GM10847 (cell line): Measurements from ENCODE around the gene CHST15.

Experiments
- POLR2A ChIP-seq: IDR thresholded peaks from 2 replicates; pipeline ENCODE4 v1.6.1; 2011; ENCODE audit not compliant: insufficient read length; ENCODE audit errors: extremely low read depth

The CHST15 gene

GRCh38 chr10:123995082-123995460 lies 98.3 kb downstream of the CHST15 start:
- no peak for TF ChIP-seq POLR2A

GRCh38 chr10:123994417-123995081 lies 98.8 kb downstream of the CHST15 start:
- no peak for TF ChIP-seq POLR2A

- TF ChIP-seq POLR2A: no peak
Observed at GRCh38 chr10:123993534-123994416, 99.6 kb downstream of the CHST15 start.

GRCh38 chr10:123991611-123992570 lies 101.5 kb downstream of the CHST15 start:
- no peak for TF ChIP-seq POLR2A

GRCh38 chr10:123990889-123991288 lies 102.5 kb downstream of the CHST15 start:
- no peak for TF ChIP-seq POLR2A

- TF ChIP-seq POLR2A: no peak
Observed at GRCh38 chr10:123988694-123989093, 104.7 kb downstream of the CHST15 start.

- TF ChIP-seq POLR2A: no peak
Observed at GRCh38 chr10:123986736-123987135, 106.7 kb downstream of the CHST15 start.

GRCh38 chr10:123974406-123974805 lies 119.0 kb downstream of the CHST15 start:
- no peak for TF ChIP-seq POLR2A

- no peak for TF ChIP-seq POLR2A
Observed at GRCh38 chr10:123972481-123973401, 120.7 kb downstream of the CHST15 start.

GRCh38 chr10:123970927-123971286 lies 122.5 kb downstream of the CHST15 start:
- TF ChIP-seq POLR2A: no peak

- no peak for TF ChIP-seq POLR2A
Observed at GRCh38 chr10:123970207-123970926, 123.0 kb downstream of the CHST15 start.

- TF ChIP-seq POLR2A: no peak
Observed at GRCh38 chr10:123967626-123968243, 125.7 kb downstream of the CHST15 start.

- no peak for TF ChIP-seq POLR2A
Observed at GRCh38 chr10:123966896-123967231, 126.5 kb downstream of the CHST15 start.
